Prostate gland (tissue), 2 donors: ENCODE results near the gene MAP4K3. TPM values are rescaled to one million over a fixed set of nuclear protein-coding genes. Genes with fewer than 3 reads are reported as not detected.
"Not testable (repeated sequence)": the region's sequence is repeated elsewhere in the genome, so short reads cannot be mapped to it uniquely, and the experiment has no call there.

Experiments used
- DNase-seq: peaks from one replicate; pipeline ENCODE4 v3.0.0-alpha.2; 2019; ENCODE audit warnings: low spot score
- H3K27ac ChIP-seq, 2 donors: fragments of 200-600 bp; sonication (generic); 2 replicates each; pipeline ENCODE4 v1.5.1; 2017 to 2019
- H3K27me3 ChIP-seq: fragments of 200-600 bp; sonication (generic); replicated peaks from 2 replicates; pipeline ENCODE4 v1.5.1; 2019; ENCODE audit not compliant: insufficient read depth
- H3K36me3 ChIP-seq, 2 donors: fragments of 200-600 bp; sonication (generic); 1 replicate in 1 of 2; 2 replicates in 1 of 2; pipeline versions ENCODE4 v1.5.1 to v1.8.1; 2017 to 2019
- H3K4me1 ChIP-seq: fragments of 200-600 bp; sonication (generic); replicated peaks from 2 replicates; pipeline ENCODE4 v1.5.1; 2019
- H3K4me3 ChIP-seq, 2 donors: fragments of 200-600 bp; sonication (generic); 2 replicates each; pipeline ENCODE4 v1.5.1; 2017 to 2019
- H3K9me3 ChIP-seq: fragments of 200-600 bp; sonication (generic); 2 replicates; pipeline ENCODE4 v1.5.1; 2017
- POLR2A ChIP-seq: fragments of 450-650 bp; IDR thresholded peaks from one replicate; pipeline ENCODE4 v1.6.1; 2016; ENCODE audit warnings: antibody characterized with exemption, mild to moderate bottlenecking
- POLR2AphosphoS5 ChIP-seq: sonication (generic); formaldehyde crosslinking; IDR thresholded peaks from one replicate; pipeline ENCODE4 v1.6.1; 2017; ENCODE audit warnings: antibody characterized with exemption
- WGBS: methylation state at CpG from one replicate; pipeline ENCODE4 v1.1.5; 2018; 5-methylcytosine and 5-hydroxymethylcytosine counted together
- intact Hi-C: fragments of 100-400 bp; cut with DNase I; formaldehyde crosslinking; loops from one replicate; pipeline ENCODE4 v1.14.2; 2022
- total RNA-seq, 2 donors: library from RNA; depleted of rRNA; stranded (reverse); fragments of >200 nt; gene quantifications; one replicate each; pipeline ENCODE4 v1.1.0, GENCODE V29; 2016
- TF ChIP-seq, protein P1 (sequence below), 4 experiments: fragments of 200-600 bp in 2 of 4; fragments of 450-650 bp in 2 of 4; sonication (generic) in 2 of 4; IDR thresholded peaks; 1 replicate in 3 of 4; 2 replicates in 1 of 4; pipeline ENCODE4 v1.5.1; 2016 to 2019; ENCODE audit warnings: antibody characterized with exemption in 4 of 4, mild to moderate bottlenecking in 2 of 4, moderate library complexity in 2 of 4

Gene MAP4K3
- total RNA-seq, 2 donors from 2014 or later, result 34.3 to 41.8 TPM

DNA sequence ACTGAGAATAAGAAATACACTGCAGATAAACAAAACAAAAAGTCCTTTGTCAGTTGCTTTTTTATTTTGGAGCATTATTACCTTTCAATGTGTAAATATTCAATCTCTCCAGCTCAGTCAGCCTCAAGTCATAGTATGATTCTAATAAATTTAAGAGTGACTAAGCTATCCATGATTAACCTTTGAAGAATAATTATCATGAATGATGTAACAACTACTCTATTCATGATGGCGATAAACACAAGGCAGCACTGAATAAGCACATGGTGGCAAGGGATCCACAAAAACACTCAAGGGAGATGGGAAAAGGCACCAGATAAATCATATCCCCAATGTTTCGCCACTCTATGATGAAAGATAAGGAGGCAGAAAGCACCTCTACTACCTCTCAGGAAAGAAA, 67.0 kb downstream of the MAP4K3 start:
- no peak for DNase-seq
- Histone ChIP-seq H3K27ac (no peak overlapping the region), H3K4me3 (no peak overlapping the region), H3K27me3 (no peaks in the 10 kb centered on the region), H3K9me3 (no peaks in the 10 kb centered on the region), H3K36me3 (no peaks in the 10 kb centered on the region), H3K4me1 (no peaks in the 10 kb centered on the region)
- no peak for TF ChIP-seq POLR2AphosphoS5
- no peak for TF ChIP-seq POLR2A
- TF ChIP-seq, protein P1, sequence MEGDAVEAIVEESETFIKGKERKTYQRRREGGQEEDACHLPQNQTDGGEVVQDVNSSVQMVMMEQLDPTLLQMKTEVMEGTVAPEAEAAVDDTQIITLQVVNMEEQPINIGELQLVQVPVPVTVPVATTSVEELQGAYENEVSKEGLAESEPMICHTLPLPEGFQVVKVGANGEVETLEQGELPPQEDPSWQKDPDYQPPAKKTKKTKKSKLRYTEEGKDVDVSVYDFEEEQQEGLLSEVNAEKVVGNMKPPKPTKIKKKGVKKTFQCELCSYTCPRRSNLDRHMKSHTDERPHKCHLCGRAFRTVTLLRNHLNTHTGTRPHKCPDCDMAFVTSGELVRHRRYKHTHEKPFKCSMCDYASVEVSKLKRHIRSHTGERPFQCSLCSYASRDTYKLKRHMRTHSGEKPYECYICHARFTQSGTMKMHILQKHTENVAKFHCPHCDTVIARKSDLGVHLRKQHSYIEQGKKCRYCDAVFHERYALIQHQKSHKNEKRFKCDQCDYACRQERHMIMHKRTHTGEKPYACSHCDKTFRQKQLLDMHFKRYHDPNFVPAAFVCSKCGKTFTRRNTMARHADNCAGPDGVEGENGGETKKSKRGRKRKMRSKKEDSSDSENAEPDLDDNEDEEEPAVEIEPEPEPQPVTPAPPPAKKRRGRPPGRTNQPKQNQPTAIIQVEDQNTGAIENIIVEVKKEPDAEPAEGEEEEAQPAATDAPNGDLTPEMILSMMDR (IDR thresholded peaks at IDR 0.05), result no peak
- intact Hi-C loops, result no loop called here
- 89% methylated on average over 2 of the region's 2 CpGs for WGBS

- Histone ChIP-seq H3K27ac (no peak overlapping the region), H3K36me3 (no peaks in the 10 kb centered on the region), H3K4me3 (no peak overlapping the region), H3K27me3 (no peaks in the 10 kb centered on the region), H3K4me1 (no peaks in the 10 kb centered on the region), H3K9me3 (no peaks in the 10 kb centered on the region)
- no peak for DNase-seq
- 66% methylated on average over 3 of the region's 3 CpGs for WGBS
- no peak for TF ChIP-seq POLR2A
- TF ChIP-seq, protein P1 (IDR thresholded peaks at IDR 0.05), result no peak
- no peak for TF ChIP-seq POLR2AphosphoS5
- intact Hi-C loops, result no loop called here
These were observed 68.2 kb downstream of the MAP4K3 start for GRCh38 chr2:39368846-39369245.

- 51% methylated on average over 3 of the region's 3 CpGs for WGBS
- intact Hi-C loops, result no loop called here
- no peaks in the 10 kb centered on the region for H3K9me3 ChIP-seq
- no peaks in the 10 kb centered on the region for H3K36me3 ChIP-seq
- no peaks in the 10 kb centered on the region for H3K4me1 ChIP-seq
- H3K27me3 ChIP-seq, result no peaks in the 10 kb centered on the region
- DNase-seq, result no peak
- H3K4me3 ChIP-seq, result no peak overlapping the region
- TF ChIP-seq, protein P1 (IDR thresholded peaks at IDR 0.05), result no peak
- TF ChIP-seq POLR2AphosphoS5 (no peak), POLR2A (no peak)
- H3K27ac ChIP-seq, result no peak overlapping the region
These were observed 68.7 kb downstream of the MAP4K3 start for GRCh38 chr2:39368376-39368775.

DNA sequence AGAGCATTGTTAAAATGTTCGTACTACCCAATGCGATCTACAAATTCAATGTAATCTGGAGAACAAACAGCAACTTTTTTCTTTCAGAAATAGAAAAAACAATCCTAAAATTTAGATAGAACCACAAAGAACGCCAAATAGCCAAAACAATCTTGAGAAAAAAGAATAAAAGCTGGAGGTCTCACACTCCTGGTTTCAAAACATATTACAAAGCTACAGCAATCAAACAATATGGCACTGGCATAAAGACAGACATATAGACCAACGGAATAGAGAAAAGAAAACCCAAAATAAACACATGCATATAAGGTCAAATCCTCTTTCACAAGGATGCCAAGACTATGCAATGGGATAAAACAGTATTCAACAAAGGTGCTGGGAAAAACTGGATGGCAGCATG, 74.5 kb downstream of the MAP4K3 start:
- DNase-seq, result no peak
- H3K27ac ChIP-seq, result no peak overlapping the region
- 95% methylated on average over 4 of the region's 4 CpGs for WGBS
- no peak overlapping the region for H3K4me3 ChIP-seq
- TF ChIP-seq POLR2A (no peak), POLR2AphosphoS5 (no peak)
- TF ChIP-seq, protein P1 (IDR thresholded peaks at IDR 0.05), result no peak
- H3K36me3 ChIP-seq, result no peaks in the 10 kb centered on the region
- H3K9me3 ChIP-seq, result no peaks in the 10 kb centered on the region
- H3K4me1 ChIP-seq, result no peaks in the 10 kb centered on the region
- H3K27me3 ChIP-seq, result no peaks in the 10 kb centered on the region
- intact Hi-C loops, result no loop called here

DNA sequence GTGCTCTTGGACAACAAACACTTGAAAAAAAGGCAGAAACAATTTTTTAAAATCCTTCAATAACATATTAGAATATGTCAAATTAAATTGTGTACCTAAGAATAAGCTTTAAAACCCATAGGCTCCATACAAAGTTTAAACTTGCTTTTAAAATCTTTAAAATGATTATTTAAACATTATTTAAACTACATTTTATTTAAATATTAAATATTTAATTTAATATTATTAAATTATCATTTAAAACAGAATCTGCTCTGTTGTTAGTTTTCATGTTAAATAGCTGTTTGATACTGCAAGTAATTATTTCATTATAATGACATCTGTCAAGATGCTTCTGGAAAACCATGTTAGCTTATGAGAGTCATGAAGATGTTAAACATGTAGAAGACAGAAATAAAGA, 75.6 kb downstream of the MAP4K3 start:
- TF ChIP-seq POLR2A (no peak), POLR2AphosphoS5 (no peak)
- TF ChIP-seq, protein P1 (IDR thresholded peaks at IDR 0.05), result no peak
- Histone ChIP-seq H3K27me3 (no peaks in the 10 kb centered on the region), H3K27ac (no peak overlapping the region), H3K4me1 (no peaks in the 10 kb centered on the region), H3K9me3 (no peaks in the 10 kb centered on the region), H3K4me3 (no peak overlapping the region), H3K36me3 (no peaks in the 10 kb centered on the region)
- intact Hi-C loops, result no loop called here
- DNase-seq, result no peak

- WGBS, result 98% methylated on average over 2 of the region's 2 CpGs
- H3K4me3 ChIP-seq, result not testable (repeated sequence)
These were observed 76.7 kb downstream of the MAP4K3 start for GRCh38 chr2:39360342-39360741.

More at GRCh38 chr2:39360342-39360741, 76.7 kb downstream of the MAP4K3 start:
- H3K9me3 ChIP-seq, DNase-seq, H3K27me3 ChIP-seq, H3K27ac ChIP-seq, H3K36me3 ChIP-seq, H3K4me1 ChIP-seq, intact Hi-C loops: not testable (repeated sequence)
